DMS114 treated with DMSO at 0.1 percent for 48 hours (cell line): ENCODE measurements around the gene PHF12.

Experiments
- DNase-seq: peaks from one replicate; lab custom pipeline; 2025; ENCODE audit not compliant: unreplicated experiment; lab: John Stamatoyannopoulos, UW

The PHF12 gene

GRCh38 chr17:28951428-28951990 is at the start of gene PHF12:
PHF12 (minus strand) TSS chr17:28951518; CDS start chr17:28950960, 558 bp downstream.
- DNase-seq, result peak; percentile 99

GRCh38 chr17:29000973-29001372 is 49.7 kb upstream of the PHF12 start:
- DNase-seq, result no peak

GRCh38 chr17:28999206-28999605 is 47.9 kb upstream of the PHF12 start:
- no peak for DNase-seq

GRCh38 chr17:28997806-28998205 is 46.5 kb upstream of the PHF12 start:
- DNase-seq, result no peak

- no peak for DNase-seq
Observed at GRCh38 chr17:28996554-28997096, 45.3 kb upstream of the PHF12 start.

- DNase-seq, result no peak
Observed at GRCh38 chr17:28993645-28994426, 42.5 kb upstream of the PHF12 start.

- no peak for DNase-seq
Observed at GRCh38 chr17:28992625-28993600, 41.6 kb upstream of the PHF12 start.

- no peak for DNase-seq
Observed at GRCh38 chr17:28992185-28992584, 40.9 kb upstream of the PHF12 start.

GRCh38 chr17:28991779-28992178 is 40.5 kb upstream of the PHF12 start:
- no peak for DNase-seq

GRCh38 chr17:28989028-28989427 is 37.7 kb upstream of the PHF12 start:
- no peak for DNase-seq

- DNase-seq, result no peak
Observed at GRCh38 chr17:28988475-28988874, 37.2 kb upstream of the PHF12 start.

- DNase-seq, result no peak
Observed at GRCh38 chr17:28986714-28987655, 35.7 kb upstream of the PHF12 start.

GRCh38 chr17:28985950-28986713 is 34.8 kb upstream of the PHF12 start:
- DNase-seq, result no peak

GRCh38 chr17:28983286-28984230 is 32.2 kb upstream of the PHF12 start:
- no peak for DNase-seq

- DNase-seq, result no peak
Observed at GRCh38 chr17:28982131-28982793, 30.9 kb upstream of the PHF12 start.

- no peak for DNase-seq
Observed at GRCh38 chr17:28978356-28978964, 27.1 kb upstream of the PHF12 start.

GRCh38 chr17:28977659-28978355 is 26.5 kb upstream of the PHF12 start:
- no peak for DNase-seq
